Keratinocyte (primary cell): ENCODE measurements around the gene HYAL1.

Experiments
- EZH2 ChIP-seq: IDR thresholded peaks from one replicate; pipeline ENCODE4 v1.6.1; 2012; ENCODE audit warnings: inconsistent platforms, mild to moderate bottlenecking, low read length, moderate library complexity
- TF ChIP-seq, protein P1 (sequence below), 3 experiments: IDR thresholded peaks in 1 of 3; conservative IDR thresholded peaks in 1 of 3; optimal IDR thresholded peaks in 1 of 3; 2 replicates in 2 of 3; 3 replicates in 1 of 3; pipeline versions ENCODE3 to v1.5.1; 2011; ENCODE audit warnings: low read length in 3 of 3, mild to moderate bottlenecking in 3 of 3, moderate library complexity in 2 of 3, control low read depth in 1 of 3, inconsistent platforms in 1 of 3; ENCODE audit not compliant: insufficient read depth in 2 of 3; ENCODE audit errors: extremely low read depth in 1 of 3

DNA sequence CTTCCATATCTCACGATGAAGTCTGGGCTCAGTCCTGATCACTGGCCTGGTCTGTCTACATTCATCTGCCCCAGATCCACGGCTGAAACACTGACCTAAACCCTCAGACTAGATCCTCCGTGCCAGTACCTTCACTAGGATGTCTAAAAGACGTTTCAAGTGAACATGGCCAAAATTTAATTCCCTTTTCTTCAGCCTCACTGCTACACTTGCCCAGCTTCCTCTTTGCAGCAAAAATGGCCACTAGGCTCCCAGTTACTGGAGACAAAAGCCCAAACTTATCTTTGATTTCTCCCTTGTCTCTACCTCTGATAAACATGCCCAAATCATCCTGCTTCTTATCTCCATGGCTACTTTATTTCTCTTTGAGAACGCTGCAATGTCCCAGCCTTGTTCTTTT is 35.6 kb upstream of the HYAL1 start:
- TF ChIP-seq, protein P1, sequence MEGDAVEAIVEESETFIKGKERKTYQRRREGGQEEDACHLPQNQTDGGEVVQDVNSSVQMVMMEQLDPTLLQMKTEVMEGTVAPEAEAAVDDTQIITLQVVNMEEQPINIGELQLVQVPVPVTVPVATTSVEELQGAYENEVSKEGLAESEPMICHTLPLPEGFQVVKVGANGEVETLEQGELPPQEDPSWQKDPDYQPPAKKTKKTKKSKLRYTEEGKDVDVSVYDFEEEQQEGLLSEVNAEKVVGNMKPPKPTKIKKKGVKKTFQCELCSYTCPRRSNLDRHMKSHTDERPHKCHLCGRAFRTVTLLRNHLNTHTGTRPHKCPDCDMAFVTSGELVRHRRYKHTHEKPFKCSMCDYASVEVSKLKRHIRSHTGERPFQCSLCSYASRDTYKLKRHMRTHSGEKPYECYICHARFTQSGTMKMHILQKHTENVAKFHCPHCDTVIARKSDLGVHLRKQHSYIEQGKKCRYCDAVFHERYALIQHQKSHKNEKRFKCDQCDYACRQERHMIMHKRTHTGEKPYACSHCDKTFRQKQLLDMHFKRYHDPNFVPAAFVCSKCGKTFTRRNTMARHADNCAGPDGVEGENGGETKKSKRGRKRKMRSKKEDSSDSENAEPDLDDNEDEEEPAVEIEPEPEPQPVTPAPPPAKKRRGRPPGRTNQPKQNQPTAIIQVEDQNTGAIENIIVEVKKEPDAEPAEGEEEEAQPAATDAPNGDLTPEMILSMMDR (optimal IDR thresholded peaks at IDR 0.05 in 1 of 3, IDR thresholded peaks at IDR 0.05 in 1 of 3, conservative IDR thresholded peaks at IDR 0.05 in 1 of 3; ENCODE audit: extremely low read depth in 1 of 3, insufficient read depth in 2 of 3, low read length in 3 of 3): no peak
- TF ChIP-seq EZH2: no peak
